GM18861 (cell line): ENCODE data around the gene CRLF1.

ENCODE experiments used
- ATAC-seq: cut with Tn5 transposase; IDR thresholded peaks from one replicate; pipeline ENCODE4 v1.9.1; 2021; ENCODE audit not compliant: unreplicated experiment

Gene CRLF1

DNA sequence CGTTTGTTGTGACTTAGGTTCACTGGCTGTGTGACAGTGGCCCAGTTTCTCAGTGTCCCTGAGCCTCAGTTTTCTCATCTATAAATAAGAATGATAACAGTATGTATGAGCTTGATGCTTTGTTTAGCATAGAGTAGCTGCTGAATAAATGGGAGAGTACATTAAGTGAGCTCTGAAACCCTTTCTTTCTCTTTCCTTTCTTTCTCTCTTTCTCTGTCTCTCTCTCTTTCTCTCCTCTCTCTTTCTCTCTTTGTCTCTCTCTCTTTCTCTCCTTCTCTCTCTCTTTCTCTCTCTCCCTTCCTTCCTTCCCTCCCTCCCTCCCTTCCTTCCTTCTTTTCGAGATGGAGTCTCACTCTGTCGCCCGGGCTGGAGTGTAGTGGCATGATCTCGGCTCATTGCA lies 46.9 kb downstream of the CRLF1 start:
- ATAC-seq = no peak

DNA sequence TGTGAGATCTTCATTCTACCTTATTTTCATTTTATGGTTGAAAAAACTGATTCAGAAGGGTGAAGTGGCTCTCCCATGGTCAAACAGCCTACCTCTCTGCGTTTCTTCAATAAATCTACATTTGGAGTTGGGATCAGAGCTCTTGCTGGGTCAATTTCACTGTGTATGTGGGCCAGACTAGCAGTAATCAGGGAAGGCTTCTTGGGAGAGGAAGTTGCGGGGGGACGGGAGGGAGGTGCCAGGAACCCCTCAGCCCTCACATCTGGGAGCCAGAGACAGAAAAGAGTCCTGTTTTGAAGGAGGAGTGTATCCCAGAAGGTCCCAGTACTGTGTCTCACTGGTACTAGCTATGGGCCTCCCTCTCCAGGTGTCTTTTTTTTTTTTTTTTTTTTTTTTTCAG lies 48.0 kb downstream of the CRLF1 start:
- ATAC-seq = no peak

DNA sequence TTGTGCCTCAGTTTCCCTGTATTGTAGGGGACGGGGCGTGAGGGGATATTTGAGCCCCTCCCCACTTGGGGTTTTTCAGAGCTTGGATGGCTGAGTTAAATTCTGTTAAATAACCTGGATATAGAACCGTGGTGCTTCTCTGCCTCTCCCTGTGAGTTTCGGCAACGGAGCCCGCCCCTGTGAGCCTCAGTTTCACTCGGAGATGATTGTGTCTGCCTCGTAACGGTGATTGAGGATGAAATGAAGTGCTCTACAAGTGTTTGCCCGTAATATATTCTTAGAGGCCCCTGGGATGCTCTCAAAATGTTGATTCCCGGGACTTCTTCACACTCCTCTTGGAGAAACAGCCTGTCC lies 48.4 kb downstream of the CRLF1 start:
- ATAC-seq = no peak

DNA sequence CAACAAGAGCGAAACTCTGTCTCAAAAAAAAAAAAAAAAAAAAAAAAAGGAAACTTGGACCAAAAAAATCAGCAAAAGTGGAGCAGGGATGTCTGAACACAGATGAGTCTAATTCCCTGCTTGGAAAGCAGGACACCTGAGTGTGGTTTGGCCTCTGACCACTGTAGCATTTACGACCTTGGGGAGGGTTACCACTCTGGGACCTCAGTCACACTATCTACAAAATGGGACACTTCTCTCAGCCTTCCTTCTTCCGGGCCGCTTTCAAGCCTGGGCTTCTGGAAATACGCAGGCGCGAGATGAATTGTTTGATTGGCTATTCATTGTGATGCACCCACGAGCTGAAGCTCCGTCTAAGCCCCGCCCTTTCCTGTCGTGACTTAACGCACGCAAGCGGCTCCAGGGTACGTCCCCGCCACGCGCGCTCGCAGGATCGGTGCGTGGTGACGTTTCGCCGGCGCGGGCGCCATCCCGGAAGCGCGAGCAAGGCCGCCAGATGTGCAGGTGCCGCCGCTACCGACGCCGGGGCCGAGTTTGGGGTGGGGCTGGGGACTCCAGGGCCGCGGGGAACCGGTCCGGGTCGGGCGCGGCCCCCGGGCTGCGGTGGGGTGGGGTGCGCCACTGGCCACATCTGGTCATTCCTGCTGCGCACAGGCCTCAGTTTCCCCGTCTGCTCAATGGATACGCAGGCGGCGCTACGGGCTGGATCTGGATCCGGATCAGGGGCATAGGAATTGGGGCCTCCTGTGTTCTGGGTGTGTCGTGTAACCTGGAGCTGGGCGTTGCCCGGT lies 49.0 kb downstream of the CRLF1 start, which contains the start of gene KXD1:
TSS of gene KXD1 (plus strand) at position 460 of the 791 bp plus-strand sequence. CDS start 4,187 bp downstream, outside the sequence.
- ATAC-seq = peak; percentile 89

DNA sequence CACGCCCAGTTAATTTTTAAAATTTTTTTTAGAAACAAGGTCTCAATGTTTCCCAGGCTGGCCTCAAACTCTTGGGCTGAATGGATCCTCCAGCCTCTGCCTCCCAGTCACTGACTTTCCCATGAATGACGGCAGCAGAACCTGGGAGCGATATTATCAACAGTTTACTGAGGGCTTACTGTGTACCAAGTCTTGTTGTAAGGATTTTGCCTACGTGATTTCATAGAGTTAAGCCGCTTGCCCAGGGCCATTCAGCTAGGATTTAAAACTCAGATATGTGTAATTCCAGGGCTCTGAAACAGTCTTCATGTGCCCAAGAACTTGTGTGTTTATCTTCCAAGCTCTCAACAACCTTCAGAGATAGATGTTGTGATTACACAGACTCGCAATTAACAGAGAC lies 55.0 kb downstream of the CRLF1 start:
- no peak for ATAC-seq

DNA sequence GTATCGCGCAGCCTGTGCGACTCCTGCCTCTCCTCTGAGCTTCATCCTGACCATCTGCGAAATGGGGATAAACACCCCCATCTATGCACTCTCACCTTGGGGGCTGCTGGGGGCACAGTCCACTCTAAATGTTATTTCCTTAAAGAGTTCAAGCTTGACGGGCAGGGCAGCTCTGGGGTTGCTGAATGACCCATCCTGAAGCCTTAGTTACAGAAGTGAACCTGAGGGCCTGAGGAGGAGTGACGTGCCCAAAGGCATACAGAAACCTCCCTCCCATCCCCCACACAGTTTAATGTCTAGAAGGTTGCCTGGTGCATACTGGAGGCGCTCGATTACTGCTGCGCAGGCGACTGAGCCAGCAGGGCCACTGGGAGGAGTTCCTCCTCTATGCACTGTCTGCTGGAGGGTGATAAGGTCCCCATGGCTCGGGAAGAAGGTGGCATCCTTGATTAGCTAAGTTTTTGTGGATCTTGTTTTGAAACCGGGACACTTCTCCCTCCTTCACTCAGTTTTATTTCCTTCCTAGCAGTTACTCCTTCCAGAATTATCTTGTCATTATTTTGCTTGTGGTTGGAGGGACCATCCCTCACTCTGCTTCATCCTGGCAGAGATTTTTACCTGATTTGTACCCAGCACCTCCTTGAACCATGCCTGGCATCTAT lies 62.7 kb downstream of the CRLF1 start:
- ATAC-seq = peak; percentile 53
